GM18508 (cell line): ENCODE results near the gene IL17REL.

Experiments
- ATAC-seq: cut with Tn5 transposase; IDR thresholded peaks from one replicate; pipeline ENCODE4 v1.9.1; 2021; ENCODE audit warnings: moderate number of reproducible peaks; ENCODE audit not compliant: insufficient read depth, unreplicated experiment

Gene IL17REL

DNA sequence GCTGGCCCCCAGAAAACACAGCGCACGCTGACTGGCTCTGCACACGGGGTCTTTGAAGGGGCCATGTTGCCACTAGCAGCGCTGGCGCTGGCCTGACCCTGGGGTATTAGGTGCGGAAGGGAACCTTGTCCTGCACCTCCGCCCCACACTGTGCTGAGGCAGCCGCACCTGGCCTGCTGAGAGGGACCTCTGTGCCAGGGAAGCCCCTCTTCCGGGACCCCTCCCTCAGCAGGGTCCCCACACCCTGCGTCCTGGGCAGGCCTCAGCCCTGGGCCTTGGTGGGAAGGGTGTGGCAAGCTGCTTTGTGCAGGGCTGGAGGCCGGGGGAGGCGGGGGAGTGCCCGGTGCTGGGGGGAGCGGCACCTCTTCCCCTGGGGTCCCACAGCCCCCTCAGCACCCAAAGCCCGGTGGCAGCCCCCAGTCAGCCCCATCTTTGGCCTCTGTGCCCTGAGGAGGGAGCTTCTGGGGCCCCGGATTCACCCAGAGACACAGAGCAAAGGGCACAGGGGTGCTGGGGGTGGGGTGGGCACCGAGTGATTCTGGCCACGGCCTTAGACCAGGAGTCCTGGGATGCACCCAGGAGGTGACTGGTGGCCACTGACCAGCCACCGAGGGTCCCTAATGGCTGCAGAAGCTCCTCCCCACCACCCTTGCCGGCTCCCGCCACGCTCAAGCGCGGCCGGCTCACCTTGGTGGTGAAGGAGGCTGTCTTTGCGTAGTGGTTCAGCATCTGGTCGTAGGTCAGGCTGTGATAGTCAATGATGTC lies 34.1 kb upstream of the IL17REL start:
- ATAC-seq: no peak

DNA sequence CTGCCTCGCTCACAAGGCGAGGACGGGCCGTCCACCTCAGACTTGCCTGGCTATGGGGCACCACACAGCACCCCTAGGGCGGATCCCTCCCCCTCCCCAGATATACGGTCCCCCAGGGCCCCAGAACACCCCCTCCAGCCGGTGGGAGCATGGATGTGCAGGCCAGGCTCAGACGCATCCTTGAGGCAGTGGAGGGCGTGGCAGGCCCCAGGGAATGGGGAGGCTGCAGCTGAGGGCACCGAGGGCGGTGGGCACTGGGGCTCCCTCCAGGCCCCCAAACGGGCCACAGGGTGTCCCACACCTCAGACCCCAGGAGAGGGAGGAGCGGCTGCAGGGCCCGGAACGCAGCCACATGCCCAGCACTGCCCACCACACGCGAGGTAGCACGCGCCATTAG lies 33.5 kb upstream of the IL17REL start:
- no peak for ATAC-seq

- no peak for ATAC-seq
Observed at GRCh38 chr22:50045211-50046018, 32.9 kb upstream of the IL17REL start.

GRCh38 chr22:50044485-50045118 lies 32.0 kb upstream of the IL17REL start:
- no peak for ATAC-seq

- ATAC-seq: no peak
Observed at GRCh38 chr22:50041361-50042065, 28.9 kb upstream of the IL17REL start.

GRCh38 chr22:50040717-50041116 lies 28.2 kb upstream of the IL17REL start:
- ATAC-seq: no peak

DNA sequence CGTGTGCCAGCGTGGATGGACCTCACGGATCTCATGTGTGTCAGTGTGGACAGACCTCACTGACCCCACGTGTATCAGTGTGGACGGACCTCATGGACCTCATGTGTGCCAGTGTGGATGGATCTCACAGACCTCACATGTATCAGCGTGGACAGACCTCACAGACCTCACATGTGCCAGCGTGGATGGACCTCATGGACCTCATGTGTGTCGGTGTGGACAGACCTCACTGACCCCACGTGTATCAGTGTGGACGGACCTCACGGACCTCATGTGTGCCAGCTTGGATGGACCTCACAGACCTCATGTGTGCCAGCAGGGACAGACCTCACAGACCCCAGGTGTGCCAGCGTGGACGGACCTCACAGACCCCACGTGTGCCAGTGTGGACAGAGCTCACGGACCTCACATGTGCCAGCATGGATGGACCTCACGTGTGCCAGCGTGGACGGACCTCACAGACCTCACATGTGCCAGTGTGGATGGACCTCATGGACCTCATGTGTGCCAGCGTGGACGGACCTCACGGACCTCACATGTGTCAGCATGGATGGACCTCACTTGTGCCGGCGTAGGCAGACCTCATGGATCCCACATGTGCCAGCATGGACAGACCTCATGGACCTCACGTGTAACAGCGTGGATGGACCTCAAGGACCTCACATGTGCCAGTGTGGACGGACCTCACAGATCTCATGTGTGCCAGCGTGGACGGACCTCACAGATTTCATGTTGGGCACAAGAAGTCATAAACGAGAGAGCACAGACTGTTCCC lies 27.3 kb upstream of the IL17REL start:
- ATAC-seq: no peak

DNA sequence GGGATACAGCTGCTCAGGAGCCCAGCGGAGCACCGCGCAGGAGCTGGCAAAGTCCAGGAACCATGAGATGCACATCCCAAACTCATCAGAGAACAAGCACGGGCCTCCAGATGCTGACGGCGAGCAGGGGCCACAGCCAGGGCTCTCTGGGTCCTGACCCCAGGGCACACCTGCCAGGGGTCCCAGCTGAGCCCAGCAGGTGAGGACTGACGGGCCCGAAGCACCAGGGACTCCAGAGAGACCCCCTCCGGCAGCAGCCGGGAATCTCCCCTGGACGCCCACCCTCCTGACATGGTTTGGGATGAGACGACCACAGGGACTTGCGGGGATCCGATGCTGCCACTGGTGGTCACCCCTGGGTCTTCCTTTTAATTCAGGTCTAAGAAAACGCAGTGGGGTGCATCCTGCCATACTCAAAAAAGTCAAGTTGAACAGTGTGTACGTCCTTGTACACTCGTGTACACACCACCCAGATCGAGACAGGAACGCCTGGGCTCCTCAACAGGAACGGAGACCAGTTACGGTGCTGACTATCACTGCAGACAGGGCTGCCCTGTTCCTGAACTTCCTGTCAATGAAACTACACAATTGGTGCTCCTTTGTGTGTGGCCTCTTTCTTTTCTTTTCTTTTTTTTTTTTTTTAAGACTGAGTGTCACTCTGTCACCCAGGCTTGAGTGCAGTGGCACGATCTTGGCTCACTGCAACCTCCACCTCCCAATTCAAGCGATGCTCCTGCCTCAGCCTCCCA lies 23.6 kb upstream of the IL17REL start:
- ATAC-seq: no peak

DNA sequence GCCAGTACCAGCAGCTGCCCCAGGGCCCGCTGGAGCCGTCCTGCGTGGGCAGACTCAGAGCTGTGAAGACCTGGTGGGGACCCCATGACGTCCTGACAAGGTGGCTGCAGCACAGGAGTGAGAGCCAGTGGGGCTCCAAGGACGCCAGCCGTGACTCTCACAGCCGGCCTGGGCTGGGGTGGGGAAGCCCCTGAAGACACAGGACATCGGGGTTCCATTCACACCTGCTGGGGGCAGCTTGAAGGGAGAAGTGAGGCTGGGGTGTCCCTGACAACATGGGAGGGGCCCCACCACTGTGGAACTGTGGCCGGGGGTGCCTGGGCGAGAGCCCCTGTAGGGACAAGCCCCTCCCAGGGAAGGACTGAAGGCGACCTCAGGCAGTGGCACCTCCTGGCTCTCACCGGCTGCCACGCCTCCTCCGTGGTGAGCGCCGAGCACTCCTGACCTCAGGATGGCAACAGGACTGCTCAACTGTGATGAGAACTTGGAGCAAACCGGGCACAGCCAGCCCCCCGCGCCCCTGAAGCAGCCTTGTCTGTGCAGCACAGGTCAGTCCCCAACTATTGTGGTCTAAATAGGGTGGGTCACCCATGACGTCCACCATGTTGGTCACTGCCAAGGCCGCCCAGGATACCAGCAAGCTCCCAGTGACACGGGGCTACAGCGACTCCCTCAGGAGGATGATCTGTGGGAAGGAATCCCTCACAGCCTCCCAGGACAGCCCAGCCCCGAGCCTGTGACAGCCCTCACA lies 22.7 kb upstream of the IL17REL start:
- ATAC-seq: no peak

DNA sequence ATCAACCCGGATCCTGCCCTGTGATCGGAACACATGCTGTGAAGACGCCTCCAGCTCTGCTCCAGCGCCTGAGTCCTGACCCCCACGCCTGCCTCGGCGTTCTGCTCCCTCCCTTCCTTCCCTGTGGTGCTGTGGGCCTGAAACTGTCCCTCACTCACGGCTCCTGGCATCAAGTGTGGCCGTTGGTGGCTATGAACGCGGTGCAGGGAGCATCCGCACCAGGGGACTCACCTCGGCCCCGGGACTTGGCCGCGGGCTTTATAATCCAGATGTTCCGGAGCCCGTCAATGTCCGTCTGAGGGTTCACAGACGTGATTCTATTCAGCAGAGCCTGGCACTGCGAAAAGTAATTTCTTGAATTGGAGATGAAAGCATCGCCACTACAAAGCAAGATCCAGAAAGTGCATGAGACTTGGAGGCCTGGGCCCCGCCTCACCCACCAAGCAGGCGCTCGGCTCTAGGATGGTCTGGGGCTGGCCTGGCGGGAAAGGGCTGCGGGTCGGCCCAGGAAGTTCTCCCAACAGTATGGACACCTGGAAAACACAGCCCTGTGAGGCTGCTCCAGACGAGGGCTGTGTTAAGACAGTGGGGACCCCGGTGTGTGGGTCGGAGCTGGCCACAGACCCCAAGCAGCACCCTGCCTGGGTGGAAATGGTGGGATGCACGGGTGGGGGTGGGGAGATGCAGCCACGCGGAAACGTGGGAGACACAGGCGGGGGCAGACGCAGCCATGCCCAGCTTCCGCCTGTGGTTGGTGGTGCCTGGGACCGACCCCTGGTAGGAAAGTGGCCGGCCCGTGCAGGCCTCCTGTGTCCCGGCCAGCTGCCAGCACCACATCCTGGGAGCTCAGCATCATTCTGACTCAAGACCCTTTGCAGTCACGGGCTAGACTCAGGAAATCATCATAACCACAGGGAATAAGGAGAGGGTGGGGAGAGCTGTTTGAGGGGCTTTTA lies 21.8 kb upstream of the IL17REL start:
- no peak for ATAC-seq

- no peak for ATAC-seq
Observed at GRCh38 chr22:50032941-50033601, 20.5 kb upstream of the IL17REL start.

DNA sequence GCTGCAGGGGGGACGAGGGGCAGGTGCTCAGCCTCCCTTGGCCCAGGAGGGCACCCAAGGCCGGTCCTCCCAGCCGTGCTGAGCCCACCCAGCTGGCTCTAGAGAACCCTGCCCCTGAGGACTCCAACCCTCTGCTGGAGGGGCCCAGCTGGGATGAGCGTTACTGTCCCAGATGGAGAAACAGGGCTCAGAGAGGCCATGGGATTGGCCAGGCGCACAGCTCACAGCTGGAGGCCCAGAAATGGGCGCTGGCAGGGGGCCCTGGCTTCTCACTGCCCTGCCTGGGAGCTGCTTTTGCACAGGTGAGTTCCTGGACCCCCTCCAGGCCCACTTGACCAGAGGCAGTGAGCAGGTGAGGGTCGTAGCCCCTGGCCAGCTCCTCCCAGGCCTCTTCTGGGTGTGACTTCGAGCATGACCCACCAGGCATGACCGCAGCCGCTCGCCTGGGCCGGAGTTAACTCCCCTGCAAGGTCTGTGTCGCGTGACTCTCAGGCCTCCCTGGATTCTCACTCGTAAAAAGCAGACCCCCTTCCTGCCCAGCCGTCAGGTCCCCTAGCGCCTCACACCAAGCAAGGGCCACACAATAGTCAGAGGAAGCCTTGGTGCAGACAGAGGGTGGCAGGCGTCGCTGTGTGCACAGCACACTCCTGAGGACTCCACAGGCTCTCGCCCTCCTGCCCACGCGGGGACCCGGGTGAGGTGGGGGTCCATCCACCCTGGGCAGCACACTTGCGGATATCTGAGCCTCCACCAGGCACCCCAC lies 19.7 kb upstream of the IL17REL start:
- no peak for ATAC-seq

DNA sequence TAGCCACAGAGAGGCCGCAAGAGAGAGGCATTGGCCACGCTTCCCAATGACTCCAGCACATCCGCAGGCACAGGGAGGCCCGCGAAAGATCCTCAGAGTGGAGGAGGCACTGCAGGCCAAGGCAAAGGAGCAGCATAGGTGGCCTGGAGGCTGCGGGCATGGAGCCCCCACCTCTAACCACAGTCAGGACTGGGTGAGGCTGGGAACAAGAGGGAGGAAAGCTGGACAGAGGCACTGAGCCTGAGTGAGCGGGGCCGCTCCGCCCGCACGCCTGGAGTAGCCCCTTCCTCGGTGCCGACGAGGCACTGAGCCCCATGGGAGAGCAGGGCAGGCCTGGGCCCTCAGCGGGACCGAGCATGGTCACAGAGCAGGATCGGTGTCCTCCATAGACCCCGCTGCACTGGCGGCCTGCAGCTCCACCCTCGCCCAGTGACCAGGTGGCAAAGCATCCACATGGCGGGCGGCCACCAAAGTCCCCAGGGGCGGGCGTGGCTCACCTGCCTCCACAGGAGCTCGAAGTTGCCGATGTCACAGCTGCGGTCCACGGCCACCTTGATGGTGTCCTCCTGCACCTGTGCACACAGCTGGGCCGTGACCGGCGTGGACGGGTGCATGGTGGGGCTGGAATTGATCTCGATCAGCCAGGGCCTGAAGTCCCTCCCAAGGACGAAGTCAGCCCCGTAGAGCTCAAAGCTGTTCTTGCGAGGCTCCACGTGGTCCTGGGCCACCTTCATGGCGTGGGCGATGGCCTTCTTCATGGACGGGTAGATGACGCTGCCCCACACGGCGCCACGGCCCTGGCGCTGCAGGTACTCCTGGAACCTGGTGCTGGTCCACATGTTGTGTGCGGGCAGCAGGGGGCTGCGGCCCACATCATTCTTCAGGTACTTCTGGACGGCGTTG lies 18.9 kb upstream of the IL17REL start:
- ATAC-seq: no peak

DNA sequence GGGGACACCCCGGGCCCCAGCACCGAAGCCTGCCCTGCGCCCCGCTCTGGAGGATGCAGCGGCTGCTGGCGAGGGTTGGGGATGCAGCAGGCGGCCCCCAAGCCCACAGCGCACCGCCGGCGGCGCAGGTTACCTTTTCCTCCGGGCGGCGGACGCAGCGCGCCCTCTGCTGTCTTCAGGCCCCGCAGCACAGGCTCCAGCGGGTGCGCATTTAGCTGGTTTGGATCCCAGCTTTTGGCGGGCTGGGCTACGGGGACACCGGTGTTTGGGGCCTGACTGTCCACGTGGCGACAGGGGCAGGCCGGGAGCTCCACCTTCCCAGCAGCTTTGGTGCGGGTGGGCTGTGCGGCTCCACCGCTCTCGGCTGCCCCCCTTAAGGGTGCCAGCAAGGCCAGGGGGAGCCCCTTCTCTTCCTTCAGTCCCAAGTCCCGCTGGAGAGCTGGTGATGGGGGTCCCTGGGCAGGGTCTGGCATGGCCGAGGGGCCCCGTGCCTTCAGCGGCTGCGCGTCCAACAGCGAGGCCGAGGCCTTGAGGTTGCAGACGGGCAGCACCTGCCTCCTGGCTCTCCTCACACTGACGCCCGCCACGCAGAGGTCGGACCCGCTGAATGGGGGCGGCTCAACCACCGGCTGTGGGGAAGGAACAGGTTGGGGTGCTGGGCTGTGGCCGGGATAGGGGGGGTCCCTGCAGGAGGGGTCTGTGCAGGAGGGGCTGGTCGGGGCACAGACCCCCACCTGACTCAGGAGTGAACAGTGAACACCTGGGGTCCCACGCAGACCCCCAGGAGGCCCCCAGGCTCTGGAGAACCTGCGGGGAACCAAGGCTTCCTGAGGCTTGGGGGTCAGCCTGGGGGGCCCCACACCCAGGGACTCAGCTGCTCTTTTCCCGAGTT lies 18.0 kb upstream of the IL17REL start:
- ATAC-seq: no peak
